Measurements from ENCODE around the gene SMOC2. TPM values are rescaled to one million over a fixed set of nuclear protein-coding genes. Genes with fewer than 3 reads are reported as not detected.

The SMOC2 gene
- total RNA-seq, 1 experiment from 2014 or later: 0.42 TPM

GRCh38 chr6:168638468-168639271 is 197.7 kb downstream of the SMOC2 start (continued):
- TF ChIP-seq ZBTB33 (IDR thresholded peaks at IDR 0.05; ENCODE audit: extremely low read depth, insufficient replicate concordance, low read length): no peak
- no peak for TF ChIP-seq CTCF (IDR thresholded peaks at IDR 0.05 in 2 of 3, conservative IDR thresholded peaks at IDR 0.05 in 1 of 3; ENCODE audit: borderline replicate concordance in 1 of 3, insufficient read depth in 1 of 3, low read depth in 2 of 3, low read length in 2 of 3)

- DNase-seq (ENCODE audit: low read depth, low spot score): no peak
- Histone ChIP-seq H3K9me3 (ENCODE audit: control insufficient read depth in 1 of 2, insufficient read depth in 1 of 2, low read depth in 1 of 2, low read length in 2 of 2) (no peaks in the 10 kb centered on the region), H3K4me3 (replicated peaks in 1 of 2; ENCODE audit: low read depth in 1 of 2, low read length in 2 of 2) (no peak overlapping the region), H3K9ac (ENCODE audit: low read length) (no peak overlapping the region), H2AFZ (ENCODE audit: low read depth, low read length, poor library complexity, severe bottlenecking) (no peak overlapping the region), H3K36me3 (ENCODE audit: control insufficient read depth in 1 of 2, insufficient read depth in 2 of 2, low read length in 2 of 2) (no peaks in the 10 kb centered on the region), H3K9me2 (ENCODE audit: insufficient read depth) (no peaks in the 10 kb centered on the region), H3K79me2 (ENCODE audit: insufficient read depth, low read length) (no peaks in the 10 kb centered on the region), H3K4me1 (ENCODE audit: control insufficient read depth in 1 of 2, insufficient read depth in 2 of 2, low read length in 2 of 2) (peaks cover 15 to 37% of the 10 kb centered on the region in 2 experiments; a peak in 3 of 4 replicates), H3K27ac (ENCODE audit: low read depth, low read length) (no peak overlapping the region), H4K20me1 (ENCODE audit: insufficient read depth) (no peaks in the 10 kb centered on the region), H3K27me3 (ENCODE audit: insufficient read depth, low read length) (no peaks in the 10 kb centered on the region), H3K4me2 (ENCODE audit: low read length) (no peak overlapping the region)
- intact Hi-C loops (cut with micrococcal nuclease): no loop called here
- no peak for ATAC-seq
- no TSS peak for BruUV-seq (replicated peaks)
- RAD21 ChIA-PET (ENCODE audit: low non-redundant PET in 1 of 2, low total read pairs in 2 of 2, uncharacterized antibody in 2 of 2, unreplicated experiment in 2 of 2): no interaction called here
- POLR2A ChIA-PET: no interaction called here
- CTCF ChIA-PET: no interaction called here
- no peak for TF ChIP-seq SIN3A (IDR thresholded peaks at IDR 0.05; ENCODE audit: low read depth)
- no peak for TF ChIP-seq RAD21 (IDR thresholded peaks at IDR 0.05; ENCODE audit: low read depth)
- TF ChIP-seq CTCF (IDR thresholded peaks at IDR 0.05 in 2 of 3, conservative IDR thresholded peaks at IDR 0.05 in 1 of 3; ENCODE audit: borderline replicate concordance in 1 of 3, insufficient read depth in 1 of 3, low read depth in 2 of 3, low read length in 2 of 3): no peak
- no peak for TF ChIP-seq ZNF274 (IDR thresholded peaks at IDR 0.05; ENCODE audit: low read depth, low read length)
- TF ChIP-seq EZH2 (IDR thresholded peaks at IDR 0.05): no peak
- TF ChIP-seq ZBTB33 (IDR thresholded peaks at IDR 0.05; ENCODE audit: extremely low read depth, insufficient replicate concordance, low read length): no peak
- TF ChIP-seq POLR2AphosphoS5 (IDR thresholded peaks at IDR 0.05; ENCODE audit: low read depth, low read length): no peak
- TF ChIP-seq CEBPB (IDR thresholded peaks at IDR 0.05; ENCODE audit: low read depth): no peak
- no peak for TF ChIP-seq ELF1 (IDR thresholded peaks at IDR 0.05; ENCODE audit: borderline replicate concordance, low read depth)
- no peak for TF ChIP-seq TCF7L2 (IDR thresholded peaks at IDR 0.05; ENCODE audit: borderline replicate concordance, extremely low read depth, insufficient read depth, insufficient read length)
- no peak for TF ChIP-seq CBX3 (IDR thresholded peaks at IDR 0.05; ENCODE audit: low read depth)
- TF ChIP-seq JUND (IDR thresholded peaks at IDR 0.05): no peak
- TF ChIP-seq MAX (IDR thresholded peaks at IDR 0.05): no peak
- no peak for TF ChIP-seq ZFX (IDR thresholded peaks at IDR 0.05)
- TF ChIP-seq EZH2phosphoT487 (IDR thresholded peaks at IDR 0.05; ENCODE audit: borderline replicate concordance): no peak
Measured at GRCh38 chr6:168640181-168640580, 199.2 kb downstream of the SMOC2 start.
